Measurements from ENCODE around the gene KCNQ1.

The KCNQ1 gene

DNA sequence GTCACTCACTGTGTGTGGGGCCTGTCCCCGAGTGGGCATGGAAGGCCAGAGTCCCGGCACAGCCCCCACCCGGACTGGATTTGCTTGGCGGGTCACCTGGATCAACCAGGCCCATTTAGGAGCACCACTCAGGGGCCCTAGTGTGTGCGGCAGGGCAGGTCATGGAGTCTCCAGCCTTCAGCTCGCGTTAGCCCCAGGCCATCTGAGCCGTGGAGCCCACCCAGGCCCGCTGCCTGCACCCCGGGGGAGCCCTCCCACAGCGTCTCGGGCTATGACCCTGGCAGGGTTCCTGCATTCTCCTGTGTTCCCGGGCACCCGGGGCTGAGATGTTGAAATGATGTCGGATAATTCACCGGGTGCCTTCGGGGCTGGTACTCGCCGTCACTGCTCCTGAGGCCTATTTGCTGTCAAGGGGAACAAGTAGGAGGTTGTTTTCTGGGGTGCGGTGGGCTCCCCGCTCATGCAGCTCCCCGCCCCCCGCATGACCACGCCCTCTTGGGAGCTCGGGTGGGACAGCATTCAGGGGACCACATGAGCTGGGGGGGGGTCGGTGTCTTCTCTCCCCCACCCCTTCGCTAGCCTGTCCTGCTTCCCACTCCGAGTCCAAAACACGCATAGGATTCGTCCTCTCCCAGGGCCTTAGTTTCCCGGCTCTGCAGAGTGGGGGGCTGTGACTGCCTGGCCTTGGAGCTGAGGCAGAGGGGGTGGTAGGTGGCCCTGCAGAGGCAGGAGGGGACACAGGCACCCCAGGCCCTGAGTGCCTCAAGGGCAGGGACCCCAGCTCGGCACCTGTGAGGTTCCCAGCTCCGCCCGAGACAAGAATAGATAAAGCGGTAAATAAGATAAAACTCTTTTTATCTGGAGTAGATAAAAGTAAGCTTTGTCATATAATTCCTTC is 77.2 kb downstream of the KCNQ1 start:
- no peak for DNase-seq (ENCODE audit: low read depth in 2 of 2)

DNA sequence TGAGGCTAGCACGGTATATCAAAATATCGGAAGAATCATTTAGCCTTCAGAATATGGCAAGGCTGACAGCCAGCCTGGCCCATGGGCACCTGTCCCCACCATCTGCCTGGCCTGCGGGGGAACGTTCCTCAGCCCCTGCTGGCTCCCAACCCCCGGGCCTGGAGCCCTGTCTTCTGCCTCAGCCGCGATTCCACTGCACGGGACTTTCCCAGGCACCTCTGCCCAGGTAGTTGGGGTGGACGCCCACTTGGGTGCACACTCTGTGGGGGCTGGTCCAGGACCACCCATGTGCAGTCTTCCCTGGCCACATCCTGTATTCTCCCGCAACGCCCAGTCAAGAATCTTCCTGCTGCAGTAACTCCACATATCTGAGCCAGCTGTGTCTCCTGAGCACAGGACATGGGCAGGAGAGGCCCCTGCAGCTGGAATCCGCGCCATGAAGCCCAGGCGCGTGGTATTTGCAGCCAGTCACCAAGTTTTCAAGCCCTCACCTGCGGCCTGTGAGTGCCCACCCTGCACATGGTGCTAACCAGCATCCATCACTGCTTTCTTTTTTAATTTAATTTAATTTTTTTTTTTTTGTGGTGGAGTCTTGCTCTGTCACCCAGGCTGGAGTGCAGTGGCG is 77.9 kb downstream of the KCNQ1 start:
- no peak for DNase-seq (ENCODE audit: low read depth in 2 of 2)

DNA sequence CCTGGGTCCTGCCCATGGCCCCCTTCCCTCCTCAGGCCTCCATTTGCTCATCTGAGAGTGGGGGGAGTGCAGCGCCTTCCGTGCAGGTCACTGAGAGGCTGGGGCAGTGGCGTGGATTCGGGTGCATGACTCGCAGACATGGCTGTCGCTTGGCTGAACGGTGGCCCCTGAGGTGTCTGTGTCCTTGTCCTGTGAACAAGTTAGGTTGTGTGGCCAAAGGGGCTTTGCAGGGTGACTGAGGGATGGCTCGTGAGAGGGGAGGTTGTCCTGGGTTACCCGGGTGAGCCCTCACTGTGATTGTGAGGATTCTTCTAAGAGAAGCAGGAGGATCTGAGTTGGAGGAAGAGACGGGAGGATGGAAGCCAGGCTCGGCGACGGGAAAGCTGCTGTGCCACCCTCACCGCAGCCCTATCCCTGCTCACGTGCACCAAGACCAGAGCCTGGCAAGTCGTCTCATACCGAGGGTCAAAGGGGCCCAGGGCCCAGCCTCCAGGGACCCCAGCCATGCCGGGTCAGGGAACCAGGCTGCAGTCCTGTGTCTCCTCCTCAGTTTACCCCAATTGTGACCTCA is 79.1 kb downstream of the KCNQ1 start:
- DNase-seq (ENCODE audit: low read depth in 2 of 2): no peak

DNA sequence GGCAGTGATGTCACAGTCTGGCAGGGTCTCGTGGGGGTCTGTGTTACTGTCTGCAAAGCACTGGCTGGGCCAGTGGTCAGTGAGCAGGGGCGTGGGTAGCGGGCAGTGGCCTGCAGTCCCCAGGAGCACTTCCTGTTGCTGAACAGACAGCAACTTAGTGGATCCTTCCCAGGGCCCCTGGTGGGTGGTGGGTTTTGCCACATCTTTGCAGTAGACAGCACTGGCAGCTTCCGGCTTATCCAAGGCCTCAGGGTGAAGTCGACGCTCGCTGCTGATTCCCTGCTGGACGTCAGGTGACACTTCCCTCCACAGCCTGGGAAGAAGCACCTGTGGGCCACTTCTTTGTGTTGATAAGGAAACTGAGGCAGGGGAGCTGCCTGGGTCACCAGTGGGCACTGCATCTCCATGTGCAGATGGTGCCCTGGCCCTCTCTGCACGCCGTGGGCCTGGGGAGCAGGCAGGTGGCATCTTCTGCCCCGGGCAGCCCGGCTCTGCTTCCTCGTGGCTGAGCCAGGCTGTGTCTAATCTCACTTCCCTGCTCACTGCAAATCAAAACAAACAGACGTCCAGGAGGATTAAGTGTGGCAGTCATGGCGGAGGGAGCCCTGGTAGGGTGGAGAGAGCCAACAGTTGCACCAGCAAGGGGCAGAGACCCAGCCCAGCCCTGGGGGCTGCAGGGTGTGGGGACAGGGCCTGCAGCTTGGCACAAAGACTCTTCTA is 79.8 kb downstream of the KCNQ1 start:
- DNase-seq (ENCODE audit: low read depth in 2 of 2): no peak

GRCh38 chr11:2525166-2525861 is 80.5 kb downstream of the KCNQ1 start:
- no peak for DNase-seq (ENCODE audit: low read depth in 2 of 2)

DNA sequence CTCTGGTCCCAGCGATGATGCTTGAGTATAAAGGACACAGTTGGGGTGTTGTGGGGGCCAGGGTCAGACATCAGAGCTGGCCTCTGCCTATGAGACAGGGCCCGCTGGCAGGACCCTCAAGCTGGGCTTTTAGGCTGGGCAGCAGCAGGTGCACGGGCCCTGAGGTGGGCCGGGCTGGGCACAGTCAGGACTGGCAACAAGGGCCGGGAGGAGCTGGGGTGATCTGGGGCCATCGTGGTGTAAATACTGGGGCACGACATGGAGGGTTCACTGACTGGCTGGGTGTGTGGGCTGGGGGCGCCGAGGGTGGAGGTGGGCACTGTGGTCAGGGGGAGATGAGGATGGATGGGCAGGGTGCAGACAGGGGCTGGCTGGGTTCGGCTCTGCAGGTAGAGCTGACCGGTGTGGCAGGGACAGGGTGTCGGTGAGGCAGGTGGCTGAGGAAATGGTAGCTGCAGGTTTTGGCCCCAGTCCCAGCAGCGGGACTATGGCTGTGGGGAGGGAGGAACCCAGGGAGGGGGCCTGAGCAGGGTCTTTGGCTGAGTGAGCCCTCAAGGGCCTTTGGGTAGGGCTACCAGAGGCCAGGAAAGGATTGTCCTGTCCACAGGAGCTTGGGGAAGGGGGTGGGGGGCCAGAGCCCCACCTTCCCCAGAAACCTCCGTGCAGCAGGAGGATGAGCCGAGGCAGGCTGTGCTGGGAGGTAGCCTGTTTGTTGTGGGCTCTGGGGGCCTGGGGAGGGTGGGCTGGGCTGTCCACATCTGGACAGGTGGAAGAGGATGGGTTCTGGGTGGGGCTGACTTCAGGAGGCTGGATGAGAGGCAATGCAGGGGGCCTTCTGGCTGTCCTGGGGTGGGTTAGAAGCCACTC is 81.4 kb downstream of the KCNQ1 start:
- no peak for DNase-seq (ENCODE audit: low read depth in 2 of 2)

DNA sequence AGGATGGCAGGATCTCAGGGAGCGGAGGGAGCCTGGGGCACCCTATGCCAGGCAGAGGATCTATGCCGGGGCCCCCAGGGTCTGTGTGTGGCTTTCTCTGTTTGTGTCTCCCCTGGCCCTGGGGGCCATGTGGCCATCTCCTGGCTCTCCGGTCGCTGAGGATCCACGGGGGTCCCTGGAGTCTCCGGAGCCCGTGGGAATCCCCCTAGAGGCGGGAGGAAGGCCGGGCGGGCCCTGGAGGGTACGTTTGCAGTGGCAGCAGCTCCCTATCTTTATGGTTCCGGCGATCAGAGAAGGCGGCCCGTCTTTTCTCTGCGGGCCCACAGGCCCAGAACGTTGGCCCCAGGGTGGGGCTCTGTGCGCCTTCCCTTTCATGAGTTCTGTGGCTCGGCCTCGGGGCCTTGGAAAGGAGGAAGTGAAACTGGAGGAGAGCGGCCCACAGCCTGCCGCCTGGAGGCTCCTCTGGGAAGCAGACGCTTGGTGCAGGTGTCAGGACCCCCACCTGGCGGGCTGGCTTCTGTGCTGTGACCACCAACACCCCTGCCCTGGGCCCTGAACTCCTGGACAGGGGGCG is 82.1 kb downstream of the KCNQ1 start:
- DNase-seq (ENCODE audit: low read depth in 2 of 2): no peak

DNA sequence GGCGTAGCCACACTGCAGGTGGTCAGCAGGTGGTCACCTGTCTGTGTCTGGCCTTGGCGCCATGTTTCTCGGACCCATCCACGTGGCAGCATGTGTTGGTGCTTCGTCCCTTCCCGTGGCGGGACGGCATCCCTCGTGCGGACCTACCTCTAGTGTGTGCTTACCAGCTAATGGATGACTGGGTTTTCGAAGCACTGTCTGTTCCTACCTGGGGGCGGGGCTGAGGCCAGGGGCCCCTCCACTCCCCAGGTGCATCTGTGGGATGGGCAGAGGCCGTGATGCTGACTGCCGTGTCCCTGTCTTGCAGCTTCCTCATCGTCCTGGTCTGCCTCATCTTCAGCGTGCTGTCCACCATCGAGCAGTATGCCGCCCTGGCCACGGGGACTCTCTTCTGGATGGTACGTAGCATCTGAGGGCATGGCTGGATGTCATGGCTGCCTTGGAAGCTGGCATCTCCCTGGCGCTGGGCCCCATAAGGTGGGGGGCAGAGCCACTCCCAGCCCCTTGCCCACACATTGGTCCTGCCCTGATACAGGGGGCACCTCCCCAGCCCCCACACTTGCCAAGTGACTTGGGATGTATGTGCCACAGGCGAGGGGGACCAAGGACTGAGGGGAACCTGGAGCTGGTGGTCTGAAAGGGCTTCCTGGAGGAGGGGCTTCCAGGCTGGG is 82.9 kb downstream of the KCNQ1 start:
- no peak for DNase-seq (ENCODE audit: low read depth in 2 of 2)

- no peak for DNase-seq (ENCODE audit: low read depth in 2 of 2)
Observed at GRCh38 chr11:2528301-2529050, 83.7 kb downstream of the KCNQ1 start.

- DNase-seq (ENCODE audit: low read depth in 2 of 2): no peak
Observed at GRCh38 chr11:2529173-2529572, 84.4 kb downstream of the KCNQ1 start.

GRCh38 chr11:2529636-2530035 is 84.8 kb downstream of the KCNQ1 start:
- no peak for DNase-seq (ENCODE audit: low read depth in 2 of 2)

GRCh38 chr11:2530131-2530854 is 85.5 kb downstream of the KCNQ1 start:
- DNase-seq (ENCODE audit: low read depth in 2 of 2): no peak

DNA sequence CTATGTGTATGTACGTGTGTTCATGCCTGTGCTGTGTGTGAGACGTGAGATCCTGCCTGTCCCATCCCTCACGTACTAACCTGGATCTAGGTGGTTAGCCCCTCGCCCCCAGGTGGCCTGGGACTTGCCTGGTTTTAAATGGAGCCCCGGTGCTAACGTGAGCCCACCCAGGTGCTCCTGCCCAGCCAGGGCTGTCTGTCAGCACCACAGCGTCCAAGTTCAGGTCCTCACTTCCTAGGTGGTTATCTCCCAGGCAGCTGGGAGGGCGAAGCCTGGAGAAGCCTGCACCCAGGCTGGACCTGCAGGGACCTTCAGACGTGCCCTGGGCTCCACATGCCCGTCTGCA is 86.0 kb downstream of the KCNQ1 start:
- no peak for DNase-seq (ENCODE audit: low read depth in 2 of 2)

- peak; percentile 50 to 58 for DNase-seq (ENCODE audit: low read depth in 2 of 2)
Observed at GRCh38 chr11:2531277-2531986, 86.6 kb downstream of the KCNQ1 start.

GRCh38 chr11:2531987-2532703 is 87.3 kb downstream of the KCNQ1 start:
- DNase-seq (ENCODE audit: low read depth in 2 of 2): no peak

- DNase-seq (ENCODE audit: low read depth in 2 of 2): peak; percentile 87 to 91
Observed at GRCh38 chr11:2532704-2533586, 88.1 kb downstream of the KCNQ1 start.

All from activated CD4-positive, alpha-beta T cell treated with anti-CD3 and anti-CD28 coated beads for 24 hours (primary cell).